K562 (cell line): Measurements from ENCODE around the gene CASKIN1. TPM values are rescaled to one million over a fixed set of nuclear protein-coding genes. Genes with fewer than 3 reads are reported as not detected.

Experiments used
- ATF7 ChIP-seq: fragments of 450-650 bp; IDR thresholded peaks from 2 replicates; pipeline ENCODE4 v1.7.1; 2014; ENCODE audit warnings: mild to moderate bottlenecking, moderate library complexity
- DIDO1 ChIP-seq: fragments of 450-650 bp; IDR thresholded peaks from 2 replicates; pipeline ENCODE4 v1.6.1; 2016; ENCODE audit warnings: low read depth, missing biosample characterization, missing genetic modification characterization
- FOXM1 ChIP-seq, 2 experiments: fragments of 450-650 bp in 1 of 2; sonication (generic) in 1 of 2; formaldehyde crosslinking in 1 of 2; IDR thresholded peaks; 2 replicates each; pipeline versions ENCODE4 v1.6.1 to v1.9.0; 2017 to 2022; ENCODE audit warnings: low read depth in 2 of 2, mild to moderate bottlenecking in 2 of 2, missing genetic modification reagents in 1 of 2, moderate library complexity in 1 of 2
- HDAC2 ChIP-seq: fragments of 450-650 bp; IDR thresholded peaks from 2 replicates; pipeline ENCODE4 v1.6.1; 2016; ENCODE audit warnings: mild to moderate bottlenecking
- HDGF ChIP-seq: fragments of 450-650 bp; IDR thresholded peaks from 2 replicates; pipeline ENCODE4 v1.6.1; 2016
- NFYB ChIP-seq: IDR thresholded peaks from 2 replicates; pipeline ENCODE4 v1.6.1; 2011; ENCODE audit warnings: mild to moderate bottlenecking, moderate library complexity; ENCODE audit not compliant: insufficient read length; ENCODE audit errors: extremely low read depth
- NR4A1 ChIP-seq, 2 experiments: fragments of 250-450 bp in 1 of 2; fragments of 450-650 bp in 1 of 2; sonication (Bioruptor Pico) in 1 of 2; IDR thresholded peaks; 2 replicates each; pipeline versions ENCODE4 v1.4.0 to v1.6.1; 2016 to 2020; ENCODE audit warnings: mild to moderate bottlenecking in 2 of 2, missing compliant biosample characterization in 1 of 2, missing genetic modification characterization in 1 of 2, moderate library complexity in 1 of 2
- OTX1 ChIP-seq: fragments of 450-650 bp; formaldehyde crosslinking; IDR thresholded peaks from 2 replicates; pipeline ENCODE4 v1.4.0; 2022; ENCODE audit warnings: mild to moderate bottlenecking
- PURB ChIP-seq: sonication (generic); formaldehyde crosslinking; IDR thresholded peaks from 2 replicates; pipeline ENCODE4 v1.9.0; 2021; ENCODE audit warnings: low read depth, mild to moderate bottlenecking, missing genetic modification reagents
- RB1 ChIP-seq: fragments of 450-650 bp; IDR thresholded peaks from 2 replicates; pipeline ENCODE4 v1.6.1; 2017; ENCODE audit warnings: low read depth, mild to moderate bottlenecking
- SMARCC2 ChIP-seq: fragments of 450-650 bp; IDR thresholded peaks from 2 replicates; pipeline ENCODE4 v1.6.1; 2017; ENCODE audit warnings: antibody characterized with exemption, moderate library complexity, mild to moderate bottlenecking, low read depth
- SRSF9 ChIP-seq: fragments of 200-400 bp; formaldehyde crosslinking; IDR thresholded peaks from 2 replicates; pipeline ENCODE4 v1.6.1; 2017; ENCODE audit warnings: low read depth, low read length, borderline replicate concordance
- TEAD1 ChIP-seq, 2 experiments: fragments of 450-650 bp in 1 of 2; sonication (generic) in 1 of 2; formaldehyde crosslinking; IDR thresholded peaks; 2 replicates each; pipeline versions ENCODE4 v1.4.0 to v1.8.0; 2020 to 2022; ENCODE audit warnings: mild to moderate bottlenecking in 2 of 2, missing genetic modification reagents in 1 of 2
- ZNF23 ChIP-seq: fragments of 250-450 bp; sonication (Bioruptor Pico); IDR thresholded peaks from 2 replicates; pipeline ENCODE4 v1.4.0; 2020; ENCODE audit warnings: mild to moderate bottlenecking
- ZNF584 ChIP-seq: fragments of 200-800 bp; sonication (Bioruptor generic); IDR thresholded peaks from 2 replicates; pipeline ENCODE4 v1.6.1; 2016; ENCODE audit warnings: low read depth, mild to moderate bottlenecking, missing genetic modification characterization, missing compliant biosample characterization
- ZNF785 ChIP-seq: fragments of 250-450 bp; sonication (Bioruptor Pico); IDR thresholded peaks from 2 replicates; pipeline ENCODE4 v1.4.0; 2020; ENCODE audit warnings: mild to moderate bottlenecking
- ZSCAN29 ChIP-seq: fragments of 450-650 bp; IDR thresholded peaks from 2 replicates; pipeline ENCODE4 v1.6.1; 2017
- ZZZ3 ChIP-seq: fragments of 450-650 bp; IDR thresholded peaks from 2 replicates; pipeline ENCODE4 v1.6.1; 2016; ENCODE audit warnings: antibody characterized with exemption, mild to moderate bottlenecking, moderate library complexity
- polyA plus RNA-seq, 8 experiments: library from polyadenylated mRNA; depleted of rRNA in 4 of 8; stranded (reverse) in 5 of 8; unstranded in 3 of 8; fragments of >200 nt; fragmentation: Nextera tagmentation in 2 of 8; fragmentation: Illumina TruSeq in 1 of 8; extraction: Ambion mirVana in 2 of 8; extraction: Trizol in 1 of 8; gene quantifications; 2 replicates each; pipeline versions ENCODE4 v1.2.1 to v1.2.3, GENCODE V29; 2011 to 2014; ENCODE audit warnings: inconsistent platforms in 1 of 8, missing spikeins in 1 of 8
- total RNA-seq, 7 experiments: library from RNA; depleted of rRNA in 6 of 7; stranded (reverse); fragments of >200 nt in 6 of 7; fragmentation: Illumina TruSeq in 2 of 7; extraction: Trizol in 2 of 7; gene quantifications; 2 replicates each; pipeline versions ENCODE4 v1.2.1 to v1.2.3, GENCODE V29; 2011 to 2021; ENCODE audit warnings: low replicate concordance in 1 of 7
- TF ChIP-seq, protein P1 (sequence below): fragments of 450-650 bp; IDR thresholded peaks from 2 replicates; pipeline ENCODE4 v1.7.0; 2016; ENCODE audit warnings: borderline replicate concordance
- TF ChIP-seq, protein P2 (sequence below): fragments of 450-650 bp; formaldehyde crosslinking; IDR thresholded peaks from 2 replicates; pipeline ENCODE4 v1.4.0; 2020; ENCODE audit warnings: mild to moderate bottlenecking, moderate library complexity
- TF ChIP-seq, protein P3 (sequence below): fragments of 250-450 bp; sonication (Bioruptor Pico); IDR thresholded peaks from 2 replicates; pipeline ENCODE4 v1.8.0; 2021; ENCODE audit warnings: borderline replicate concordance, mild to moderate bottlenecking, moderate library complexity; ENCODE audit not compliant: poor library complexity, severe bottlenecking
- TF ChIP-seq, protein P4 (sequence below), 2 experiments: IDR thresholded peaks in 1 of 2; conservative IDR thresholded peaks in 1 of 2; 2 replicates each; pipeline ENCODE4 v1.6.1; 2016; ENCODE audit warnings: low read depth in 2 of 2, mild to moderate bottlenecking in 1 of 2, missing compliant biosample characterization in 1 of 2, missing genetic modification characterization in 1 of 2, moderate library complexity in 1 of 2

The CASKIN1 gene
- total and polyA plus RNA-seq, 9 of the 15 experiments (the other 6 are each of a cell fraction or from before 2014, with no cell fraction given): 0.15 to 4.5 (median 1.5) TPM; not detected in 2

DNA sequence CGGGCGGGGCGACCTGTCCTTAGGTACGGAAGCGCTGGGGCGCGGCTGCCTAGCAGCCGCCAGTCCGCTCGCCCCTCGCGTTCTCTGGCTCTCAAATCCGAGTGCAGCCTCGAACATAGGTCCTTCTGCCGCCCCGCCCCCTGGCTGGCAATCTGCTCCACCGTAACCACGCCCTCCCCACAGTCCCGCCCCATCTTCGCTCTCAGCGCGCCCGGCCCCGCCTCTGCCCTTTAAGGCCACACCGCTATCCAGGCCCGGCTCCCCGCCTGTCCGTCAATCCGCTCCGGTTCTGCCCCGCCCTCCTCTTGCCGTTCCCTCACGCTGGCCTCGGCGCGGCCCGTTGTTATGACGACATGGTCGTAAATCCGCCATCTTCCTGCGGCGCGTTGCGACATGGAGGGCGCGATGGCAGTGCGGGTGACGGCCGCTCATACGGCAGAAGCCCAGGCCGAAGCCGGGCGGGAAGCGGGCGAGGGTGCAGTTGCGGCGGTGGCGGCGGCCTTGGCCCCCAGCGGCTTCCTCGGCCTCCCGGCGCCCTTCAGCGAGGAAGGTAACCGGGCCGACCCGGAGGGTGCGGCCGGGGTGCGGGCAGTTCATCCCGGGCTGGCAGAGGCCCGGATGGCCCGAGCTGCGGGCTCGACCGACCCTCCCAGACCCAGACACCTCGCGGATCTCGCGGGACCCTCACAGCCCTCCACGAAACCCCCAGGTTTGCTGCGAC, 27.0 kb upstream of the CASKIN1 start, which contains the start of gene E4F1 (continued):
- TF ChIP-seq, protein P1, sequence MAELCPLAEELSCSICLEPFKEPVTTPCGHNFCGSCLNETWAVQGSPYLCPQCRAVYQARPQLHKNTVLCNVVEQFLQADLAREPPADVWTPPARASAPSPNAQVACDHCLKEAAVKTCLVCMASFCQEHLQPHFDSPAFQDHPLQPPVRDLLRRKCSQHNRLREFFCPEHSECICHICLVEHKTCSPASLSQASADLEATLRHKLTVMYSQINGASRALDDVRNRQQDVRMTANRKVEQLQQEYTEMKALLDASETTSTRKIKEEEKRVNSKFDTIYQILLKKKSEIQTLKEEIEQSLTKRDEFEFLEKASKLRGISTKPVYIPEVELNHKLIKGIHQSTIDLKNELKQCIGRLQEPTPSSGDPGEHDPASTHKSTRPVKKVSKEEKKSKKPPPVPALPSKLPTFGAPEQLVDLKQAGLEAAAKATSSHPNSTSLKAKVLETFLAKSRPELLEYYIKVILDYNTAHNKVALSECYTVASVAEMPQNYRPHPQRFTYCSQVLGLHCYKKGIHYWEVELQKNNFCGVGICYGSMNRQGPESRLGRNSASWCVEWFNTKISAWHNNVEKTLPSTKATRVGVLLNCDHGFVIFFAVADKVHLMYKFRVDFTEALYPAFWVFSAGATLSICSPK: no peak
- TF ChIP-seq ZNF23 (CRISPR knock-in tag) (no peak), NFYB (no peak), TEAD1 (CRISPR knock-in tag; IDR thresholded peaks at IDR 0.05) (peak in 1 of 2 experiments; percentile 21; a peak in 1 of 4 replicates), SMARCC2 (no peak), DIDO1 (tag) (no peak), NR4A1 (CRISPR knock-in tag; IDR thresholded peaks at IDR 0.05) (no peak), NR4A1 (tag; IDR thresholded peaks at IDR 0.05) (no peak), PURB (CRISPR knock-in tag) (no peak), FOXM1 (IDR thresholded peaks at IDR 0.05; ENCODE audit: low read depth) (no peak), FOXM1 (CRISPR knock-in tag; IDR thresholded peaks at IDR 0.05; ENCODE audit: low read depth) (no peak), ZSCAN29 (no peak), HDGF (no peak), SRSF9 (no peak), OTX1 (CRISPR knock-in tag) (no peak), ZZZ3 (no peak), RB1 (peak; percentile 91), ATF7 (peak; percentile 92), ZNF584 (CRISPR knock-in tag) (no peak), ZNF785 (CRISPR knock-in tag) (no peak), HDAC2 (no peak)
- TF ChIP-seq, protein P2, sequence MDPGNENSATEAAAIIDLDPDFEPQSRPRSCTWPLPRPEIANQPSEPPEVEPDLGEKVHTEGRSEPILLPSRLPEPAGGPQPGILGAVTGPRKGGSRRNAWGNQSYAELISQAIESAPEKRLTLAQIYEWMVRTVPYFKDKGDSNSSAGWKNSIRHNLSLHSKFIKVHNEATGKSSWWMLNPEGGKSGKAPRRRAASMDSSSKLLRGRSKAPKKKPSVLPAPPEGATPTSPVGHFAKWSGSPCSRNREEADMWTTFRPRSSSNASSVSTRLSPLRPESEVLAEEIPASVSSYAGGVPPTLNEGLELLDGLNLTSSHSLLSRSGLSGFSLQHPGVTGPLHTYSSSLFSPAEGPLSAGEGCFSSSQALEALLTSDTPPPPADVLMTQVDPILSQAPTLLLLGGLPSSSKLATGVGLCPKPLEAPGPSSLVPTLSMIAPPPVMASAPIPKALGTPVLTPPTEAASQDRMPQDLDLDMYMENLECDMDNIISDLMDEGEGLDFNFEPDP (CRISPR knock-in tag): no peak
- TF ChIP-seq, protein P3, sequence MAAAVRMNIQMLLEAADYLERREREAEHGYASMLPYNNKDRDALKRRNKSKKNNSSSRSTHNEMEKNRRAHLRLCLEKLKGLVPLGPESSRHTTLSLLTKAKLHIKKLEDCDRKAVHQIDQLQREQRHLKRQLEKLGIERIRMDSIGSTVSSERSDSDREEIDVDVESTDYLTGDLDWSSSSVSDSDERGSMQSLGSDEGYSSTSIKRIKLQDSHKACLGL (CRISPR knock-in tag): no peak
- TF ChIP-seq, protein P4, sequence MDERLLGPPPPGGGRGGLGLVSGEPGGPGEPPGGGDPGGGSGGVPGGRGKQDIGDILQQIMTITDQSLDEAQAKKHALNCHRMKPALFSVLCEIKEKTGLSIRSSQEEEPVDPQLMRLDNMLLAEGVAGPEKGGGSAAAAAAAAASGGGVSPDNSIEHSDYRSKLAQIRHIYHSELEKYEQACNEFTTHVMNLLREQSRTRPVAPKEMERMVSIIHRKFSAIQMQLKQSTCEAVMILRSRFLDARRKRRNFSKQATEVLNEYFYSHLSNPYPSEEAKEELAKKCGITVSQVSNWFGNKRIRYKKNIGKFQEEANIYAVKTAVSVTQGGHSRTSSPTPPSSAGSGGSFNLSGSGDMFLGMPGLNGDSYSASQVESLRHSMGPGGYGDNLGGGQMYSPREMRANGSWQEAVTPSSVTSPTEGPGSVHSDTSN (CRISPR knock-in tag; IDR thresholded peaks at IDR 0.05; ENCODE audit: low read depth): peak; percentile 96
- TF ChIP-seq, protein P4 (tag; conservative IDR thresholded peaks at IDR 0.05; ENCODE audit: low read depth): peak; percentile 94
